Colonic mucosa (tissue), 4 donors: ENCODE measurements around the gene CABP4. TPM values are rescaled to one million over a fixed set of nuclear protein-coding genes. Genes with fewer than 3 reads are reported as not detected.

Experiments
- DNase-seq: peaks from one replicate; pipeline ENCODE4 v3.0.0-alpha.2; 2020
- H3K27ac ChIP-seq: fragments of 200-600 bp; one replicate; pipeline ENCODE4 v1.8.0; 2021
- H3K27me3 ChIP-seq: fragments of 200-600 bp; one replicate; pipeline ENCODE4 v1.8.0; 2021
- H3K36me3 ChIP-seq: fragments of 200-600 bp; one replicate; pipeline ENCODE4 v1.8.0; 2021
- H3K4me1 ChIP-seq: fragments of 200-600 bp; one replicate; pipeline ENCODE4 v1.8.0; 2021; ENCODE audit warnings: mild to moderate bottlenecking
- H3K4me3 ChIP-seq: fragments of 200-600 bp; one replicate; pipeline ENCODE4 v1.8.0; 2021
- H3K9ac ChIP-seq, 2 donors: one replicate each; pipeline ENCODE4 v1.7.0; 2013; ENCODE audit warnings: control low read depth in 2 of 2, low read depth in 2 of 2, low read length in 2 of 2
- H3K9me3 ChIP-seq: fragments of 200-600 bp; one replicate; pipeline ENCODE4 v1.8.0; 2021
- CTCF ChIP-seq: fragments of 200-600 bp; IDR thresholded peaks from one replicate; pipeline ENCODE4 v1.8.0; 2022; ENCODE audit warnings: antibody characterized with exemption, mild to moderate bottlenecking
- intact Hi-C: fragments of 100-400 bp; cut with DNase I; formaldehyde crosslinking; loops from one replicate; pipeline ENCODE4 v1.14.1; 2022
- total RNA-seq, 2 donors: library from RNA; stranded (reverse); fragmentation: NEBNext Ultra II Directional in 1 of 2; extraction: Animal tissue kit (Norgen Biotek cat#: 25700) in 1 of 2; gene quantifications; one replicate each; pipeline ENCODE4 v1.2.1, GENCODE V29; 2021
- donor health status: healthy.
- donor health status: DM: no; HTN: no; CAD: no.
- donor health status: DM: no; HTN: no; CAD: no.

CABP4 gene
- total RNA-seq, 2 donors from 2014 or later, result 0.20 to 0.53 TPM

- intact Hi-C loops, result no loop called here
- TF ChIP-seq CTCF, result no peak
- peak overlapping the region in 1 of 2 donors; percentile 24 for H3K9ac ChIP-seq
- no peak overlapping the region for H3K27ac ChIP-seq
- no peaks in the 10 kb centered on the region for H3K36me3 ChIP-seq
- H3K27me3 ChIP-seq, result no peaks in the 10 kb centered on the region
- no peak overlapping the region for H3K4me3 ChIP-seq
- no peaks in the 10 kb centered on the region for H3K4me1 ChIP-seq
- no peaks in the 10 kb centered on the region for H3K9me3 ChIP-seq
- no peak for DNase-seq
Measured at GRCh38 chr11:67450796-67451657, 4.1 kb upstream of the CABP4 start.

GRCh38 chr11:67451658-67451976 is 3.5 kb upstream of the CABP4 start:
- no peaks in the 10 kb centered on the region for H3K36me3 ChIP-seq
- no peaks in the 10 kb centered on the region for H3K4me1 ChIP-seq
- intact Hi-C loops, result no loop called here
- no peak overlapping the region for H3K27ac ChIP-seq
- H3K4me3 ChIP-seq, result no peak overlapping the region
- no peak for DNase-seq
- TF ChIP-seq CTCF, result no peak
- no peak overlapping the region for H3K9ac ChIP-seq
- no peaks in the 10 kb centered on the region for H3K27me3 ChIP-seq
- no peaks in the 10 kb centered on the region for H3K9me3 ChIP-seq

GRCh38 chr11:67452141-67452952 is 2.8 kb upstream of the CABP4 start, which contains the start of gene GPR152:
Gene GPR152, minus strand, starts transcription at chr11:67452729. Its CDS starts 5 bp downstream, at chr11:67452724.
- no peak within 1 kb of the TSS for H3K4me3 ChIP-seq
- no peak within 1 kb of the TSS for H3K9ac ChIP-seq
- no peaks in the 10 kb centered on the region for H3K36me3 ChIP-seq
- H3K27ac ChIP-seq, result no peak within 1 kb of the TSS
- DNase-seq, result no peak
- H3K27me3 ChIP-seq, result no peaks in the 10 kb centered on the region
- intact Hi-C loops, result no loop called here
- H3K4me1 ChIP-seq, result no peaks in the 10 kb centered on the region
- no peaks in the 10 kb centered on the region for H3K9me3 ChIP-seq
- no peak for TF ChIP-seq CTCF

- no peak for DNase-seq
- no peaks in the 10 kb centered on the region for H3K4me1 ChIP-seq
- H3K27ac ChIP-seq, result no peak overlapping the region
- H3K9me3 ChIP-seq, result no peaks in the 10 kb centered on the region
- intact Hi-C loops, result no loop called here
- H3K9ac ChIP-seq, result no peak overlapping the region
- H3K27me3 ChIP-seq, result no peaks in the 10 kb centered on the region
- no peak overlapping the region for H3K4me3 ChIP-seq
- no peak for TF ChIP-seq CTCF
- no peaks in the 10 kb centered on the region for H3K36me3 ChIP-seq
Measured at GRCh38 chr11:67453816-67454732, 1.1 kb upstream of the CABP4 start.
